HG02763 (cell line): ENCODE measurements around the gene CDH20.
A peak's percentile ranks its signal among the peaks of the same experiment; 100 is the strongest.

Source experiments
- ATAC-seq: cut with Tn5 transposase; IDR thresholded peaks from one replicate; pipeline ENCODE4 v1.9.1; 2021; ENCODE audit warnings: mild to moderate bottlenecking, moderate library complexity; ENCODE audit not compliant: unreplicated experiment

Gene CDH20

GRCh38 chr18:61503688-61504087 is 170.5 kb downstream of the CDH20 start:
- no peak for ATAC-seq

GRCh38 chr18:61528961-61529360 is 195.7 kb downstream of the CDH20 start:
- ATAC-seq: no peak

- ATAC-seq: no peak
These were observed 197.5 kb downstream of the CDH20 start for GRCh38 chr18:61530681-61531080.

- ATAC-seq: no peak
These were observed 198.0 kb downstream of the CDH20 start for GRCh38 chr18:61531182-61531581.

- ATAC-seq: no peak
These were observed 198.7 kb downstream of the CDH20 start for GRCh38 chr18:61531891-61532290.

- no peak for ATAC-seq
These were observed 202.2 kb downstream of the CDH20 start for GRCh38 chr18:61535401-61535800.

GRCh38 chr18:61541673-61542072 is 208.4 kb downstream of the CDH20 start:
- ATAC-seq: no peak

- no peak for ATAC-seq
These were observed 209.4 kb downstream of the CDH20 start for GRCh38 chr18:61542596-61542995.

GRCh38 chr18:61543518-61543917 is 210.3 kb downstream of the CDH20 start:
- no peak for ATAC-seq

- no peak for ATAC-seq
These were observed 210.9 kb downstream of the CDH20 start for GRCh38 chr18:61544178-61544577.

GRCh38 chr18:61545281-61546245 is 212.3 kb downstream of the CDH20 start:
- ATAC-seq: no peak

GRCh38 chr18:61546590-61546989 is 213.4 kb downstream of the CDH20 start:
- no peak for ATAC-seq

GRCh38 chr18:61549416-61549815 is 216.2 kb downstream of the CDH20 start:
- no peak for ATAC-seq

- ATAC-seq: no peak
These were observed 216.7 kb downstream of the CDH20 start for GRCh38 chr18:61549889-61550288.

- peak; percentile 72 for ATAC-seq
These were observed 218.4 kb downstream of the CDH20 start for GRCh38 chr18:61551586-61551985.

GRCh38 chr18:61553045-61553659 is 219.9 kb downstream of the CDH20 start:
- no peak for ATAC-seq

- ATAC-seq: no peak
These were observed 221.0 kb downstream of the CDH20 start for GRCh38 chr18:61554117-61554776.

GRCh38 chr18:61554946-61555361 is 221.7 kb downstream of the CDH20 start:
- ATAC-seq: no peak

GRCh38 chr18:61556316-61556715 is 223.1 kb downstream of the CDH20 start:
- no peak for ATAC-seq

- no peak for ATAC-seq
These were observed 223.6 kb downstream of the CDH20 start for GRCh38 chr18:61556862-61557261.

- no peak for ATAC-seq
These were observed 236.1 kb downstream of the CDH20 start for GRCh38 chr18:61569176-61569892.
